MM.1S (cell line): ENCODE results near the gene SPRR3.

Source experiments
- DNase-seq: peaks from one replicate; pipeline ENCODE4 v3.0.0-alpha.2; 2015
- H2AFZ ChIP-seq: fragments of 300-600 bp; sonication (generic); 2 replicates; pipeline ENCODE4 v1.6.0; 2016; ENCODE audit warnings: antibody characterized with exemption, low read length
- H3F3A ChIP-seq: fragments of 300-600 bp; sonication (generic); 2 replicates; pipeline ENCODE4 v1.6.1; 2016; ENCODE audit warnings: mild to moderate bottlenecking, antibody characterized with exemption, low read length, moderate library complexity, mixed read lengths; ENCODE audit not compliant: insufficient read depth
- H3K27ac ChIP-seq: fragments of 300-600 bp; sonication (generic); 2 replicates; pipeline ENCODE4 v1.5.1; 2016; ENCODE audit warnings: mild to moderate bottlenecking, low read length
- H3K27me3 ChIP-seq: fragments of 300-600 bp; sonication (generic); replicated peaks from 2 replicates; pipeline ENCODE4 v1.6.0; 2016; ENCODE audit warnings: low read length; ENCODE audit not compliant: insufficient read depth
- H3K36me3 ChIP-seq: fragments of 300-600 bp; sonication (generic); replicated peaks from 2 replicates; pipeline ENCODE4 v1.6.1; 2016; ENCODE audit warnings: mild to moderate bottlenecking, low read length, mixed read lengths; ENCODE audit not compliant: insufficient read depth
- H3K4me1 ChIP-seq: fragments of 300-600 bp; sonication (generic); 2 replicates; pipeline ENCODE4 v1.6.1; 2016; ENCODE audit warnings: low read length, mixed read lengths
- H3K4me2 ChIP-seq: fragments of 300-600 bp; sonication (generic); 2 replicates; pipeline ENCODE4 v1.6.0; 2016; ENCODE audit warnings: low read depth, low read length
- H3K4me3 ChIP-seq: fragments of 300-600 bp; sonication (generic); 2 replicates; pipeline ENCODE4 v1.5.1; 2016; ENCODE audit warnings: low read length, mixed read lengths
- H3K79me2 ChIP-seq: fragments of 300-600 bp; sonication (generic); 2 replicates; pipeline ENCODE4 v1.6.1; 2016; ENCODE audit warnings: mixed run types, low read length, mixed read lengths
- H3K9ac ChIP-seq: fragments of 300-600 bp; sonication (generic); 2 replicates; pipeline ENCODE4 v1.6.1; 2016; ENCODE audit warnings: low read length, mixed read lengths
- H3K9me2 ChIP-seq: fragments of 300-600 bp; sonication (generic); replicated peaks from 2 replicates; pipeline ENCODE4 v1.6.1; 2016; ENCODE audit warnings: mild to moderate bottlenecking, low read length, mixed read lengths; ENCODE audit not compliant: insufficient read depth
- H3K9me3 ChIP-seq: fragments of 300-600 bp; sonication (generic); replicated peaks from 2 replicates; pipeline ENCODE4 v1.6.1; 2016; ENCODE audit warnings: mild to moderate bottlenecking, low read length, mixed read lengths; ENCODE audit not compliant: insufficient read depth
- H4K20me1 ChIP-seq: fragments of 300-600 bp; sonication (generic); 2 replicates; pipeline ENCODE4 v1.6.1; 2016; ENCODE audit warnings: mild to moderate bottlenecking, low read length, moderate library complexity, mixed read lengths; ENCODE audit not compliant: insufficient read depth
- EZH2 ChIP-seq: fragments of 300-600 bp; sonication (generic); optimal IDR thresholded peaks from 2 replicates; pipeline ENCODE3; 2017; ENCODE audit warnings: low read depth, mild to moderate bottlenecking, antibody characterized with exemption, low read length, mixed read lengths
- EZH2phosphoT487 ChIP-seq: fragments of 300-600 bp; sonication (generic); IDR thresholded peaks from 2 replicates; pipeline ENCODE4 v1.6.1; 2018; ENCODE audit warnings: antibody characterized with exemption, low read length
- TF ChIP-seq, protein P1 (sequence below): fragments of 300-600 bp; sonication (generic); IDR thresholded peaks from 2 replicates; pipeline ENCODE4 v1.5.1; 2016; ENCODE audit warnings: antibody characterized with exemption, low read length, mixed read lengths

Gene SPRR3, protein sequence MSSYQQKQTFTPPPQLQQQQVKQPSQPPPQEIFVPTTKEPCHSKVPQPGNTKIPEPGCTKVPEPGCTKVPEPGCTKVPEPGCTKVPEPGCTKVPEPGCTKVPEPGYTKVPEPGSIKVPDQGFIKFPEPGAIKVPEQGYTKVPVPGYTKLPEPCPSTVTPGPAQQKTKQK

DNA sequence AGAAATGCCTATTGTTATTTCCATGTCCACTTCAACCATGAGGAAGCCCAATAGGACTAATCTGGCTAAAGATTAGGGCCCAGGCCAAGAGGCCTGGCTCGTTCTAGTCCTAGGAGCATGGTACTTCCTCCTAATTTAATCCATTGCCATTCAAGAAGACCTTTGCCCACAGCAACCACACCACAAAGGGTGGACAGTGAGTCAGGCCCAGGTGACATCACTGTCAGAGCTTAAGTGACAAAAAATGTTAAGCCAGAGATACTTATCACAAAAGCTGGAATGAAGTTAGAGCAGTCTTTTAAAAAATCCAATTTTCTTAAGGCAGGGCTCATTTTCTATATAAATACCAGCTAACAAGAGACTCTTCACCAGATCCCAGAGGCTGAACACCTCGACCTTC is at the start of gene SPRR3:
Gene SPRR3, plus strand, starts transcription at position 368 of the 400 bp plus-strand sequence. CDS start 1,272 bp downstream, outside the sequence.
- H3K27me3 ChIP-seq, result no peaks in the 10 kb centered on the region
- H3K27ac ChIP-seq, result no peak within 1 kb of the TSS
- no peak within 1 kb of the TSS for H3K4me2 ChIP-seq
- no peaks in the 10 kb centered on the region for H3K9me3 ChIP-seq
- no peaks in the 10 kb centered on the region for H3K36me3 ChIP-seq
- no peaks in the 10 kb centered on the region for H3F3A ChIP-seq
- H3K9ac ChIP-seq, result no peak within 1 kb of the TSS
- no peak within 1 kb of the TSS for H3K4me3 ChIP-seq
- no peaks in the 10 kb centered on the region for H4K20me1 ChIP-seq
- no peaks in the 10 kb centered on the region for H3K4me1 ChIP-seq
- no peak within 1 kb of the TSS for H2AFZ ChIP-seq
- TF ChIP-seq EZH2, result no peak
- no peak for TF ChIP-seq EZH2phosphoT487
- TF ChIP-seq, protein P1, sequence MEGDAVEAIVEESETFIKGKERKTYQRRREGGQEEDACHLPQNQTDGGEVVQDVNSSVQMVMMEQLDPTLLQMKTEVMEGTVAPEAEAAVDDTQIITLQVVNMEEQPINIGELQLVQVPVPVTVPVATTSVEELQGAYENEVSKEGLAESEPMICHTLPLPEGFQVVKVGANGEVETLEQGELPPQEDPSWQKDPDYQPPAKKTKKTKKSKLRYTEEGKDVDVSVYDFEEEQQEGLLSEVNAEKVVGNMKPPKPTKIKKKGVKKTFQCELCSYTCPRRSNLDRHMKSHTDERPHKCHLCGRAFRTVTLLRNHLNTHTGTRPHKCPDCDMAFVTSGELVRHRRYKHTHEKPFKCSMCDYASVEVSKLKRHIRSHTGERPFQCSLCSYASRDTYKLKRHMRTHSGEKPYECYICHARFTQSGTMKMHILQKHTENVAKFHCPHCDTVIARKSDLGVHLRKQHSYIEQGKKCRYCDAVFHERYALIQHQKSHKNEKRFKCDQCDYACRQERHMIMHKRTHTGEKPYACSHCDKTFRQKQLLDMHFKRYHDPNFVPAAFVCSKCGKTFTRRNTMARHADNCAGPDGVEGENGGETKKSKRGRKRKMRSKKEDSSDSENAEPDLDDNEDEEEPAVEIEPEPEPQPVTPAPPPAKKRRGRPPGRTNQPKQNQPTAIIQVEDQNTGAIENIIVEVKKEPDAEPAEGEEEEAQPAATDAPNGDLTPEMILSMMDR, result no peak
- H3K79me2 ChIP-seq, result no peaks in the 10 kb centered on the region
- DNase-seq, result no peak
- H3K9me2 ChIP-seq, result no peaks in the 10 kb centered on the region

DNA sequence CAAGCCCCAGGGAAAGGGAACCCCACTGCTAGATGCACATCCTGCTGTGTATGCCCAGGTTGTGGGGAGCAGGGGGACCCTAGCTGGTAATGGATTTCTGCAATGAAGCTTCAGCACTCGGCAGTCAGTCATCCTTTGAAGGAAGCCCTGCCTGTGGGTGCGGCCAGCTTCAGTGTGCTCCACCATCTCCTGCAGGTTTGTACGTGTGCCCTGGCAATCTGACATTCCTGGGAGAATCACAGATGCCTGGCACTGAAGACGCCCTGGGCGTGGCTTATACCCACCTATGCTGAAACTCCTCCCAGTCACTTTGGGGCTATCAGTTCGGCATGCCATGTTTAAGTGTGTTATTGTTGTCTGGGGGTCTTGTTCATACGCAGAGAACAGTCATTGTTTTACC is 47.8 kb upstream of the SPRR3 start:
- no peak for TF ChIP-seq EZH2phosphoT487
- TF ChIP-seq, protein P1, result no peak
- TF ChIP-seq EZH2, result no peak

DNA sequence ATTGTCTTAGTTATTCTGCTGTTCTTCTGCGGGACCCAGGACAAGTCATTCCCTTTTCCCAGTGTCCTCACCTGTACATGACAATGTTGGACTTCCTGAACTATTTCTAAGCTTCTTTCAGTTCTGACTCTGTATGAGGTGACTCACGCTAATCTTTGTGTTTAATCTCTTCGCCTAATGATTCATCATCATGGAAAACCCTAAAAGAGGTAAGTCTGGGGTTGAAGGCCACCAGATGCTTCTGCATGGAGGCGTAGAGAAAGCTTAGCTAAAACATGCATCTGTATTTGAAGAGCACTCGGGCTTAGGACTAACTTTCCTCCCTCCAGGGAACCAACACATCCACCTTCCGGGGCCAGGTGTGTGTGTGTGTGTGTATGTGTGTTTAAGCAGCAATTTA is 47.1 kb upstream of the SPRR3 start:
- no peak for DNase-seq
- H3F3A ChIP-seq, result no peaks in the 10 kb centered on the region
- no peak overlapping the region for H3K27ac ChIP-seq
- H3K79me2 ChIP-seq, result no peaks in the 10 kb centered on the region
- H3K4me1 ChIP-seq, result no peaks in the 10 kb centered on the region
- H3K4me3 ChIP-seq, result no peak overlapping the region
- H3K4me2 ChIP-seq, result no peak overlapping the region
- H3K9me2 ChIP-seq, result no peaks in the 10 kb centered on the region
- H2AFZ ChIP-seq, result no peak overlapping the region
- no peaks in the 10 kb centered on the region for H3K9me3 ChIP-seq
- no peaks in the 10 kb centered on the region for H3K27me3 ChIP-seq
- TF ChIP-seq EZH2phosphoT487, result no peak
- H3K9ac ChIP-seq, result no peak overlapping the region
- H4K20me1 ChIP-seq, result no peaks in the 10 kb centered on the region
- no peaks in the 10 kb centered on the region for H3K36me3 ChIP-seq

More for the DNA sequence above, 47.8 kb upstream of the SPRR3 start:
- H3K4me2 ChIP-seq, result no peak overlapping the region
- H3K27ac ChIP-seq, result no peak overlapping the region
- H3K36me3 ChIP-seq, result no peaks in the 10 kb centered on the region
- no peaks in the 10 kb centered on the region for H3F3A ChIP-seq
- no peak overlapping the region for H3K9ac ChIP-seq
- no peaks in the 10 kb centered on the region for H3K4me1 ChIP-seq
- H3K9me3 ChIP-seq, result no peaks in the 10 kb centered on the region
- no peak overlapping the region for H2AFZ ChIP-seq
- DNase-seq, result no peak
- H3K4me3 ChIP-seq, result no peak overlapping the region
- H4K20me1 ChIP-seq, result no peaks in the 10 kb centered on the region
- H3K79me2 ChIP-seq, result no peaks in the 10 kb centered on the region
- no peaks in the 10 kb centered on the region for H3K27me3 ChIP-seq
- H3K9me2 ChIP-seq, result no peaks in the 10 kb centered on the region

DNA sequence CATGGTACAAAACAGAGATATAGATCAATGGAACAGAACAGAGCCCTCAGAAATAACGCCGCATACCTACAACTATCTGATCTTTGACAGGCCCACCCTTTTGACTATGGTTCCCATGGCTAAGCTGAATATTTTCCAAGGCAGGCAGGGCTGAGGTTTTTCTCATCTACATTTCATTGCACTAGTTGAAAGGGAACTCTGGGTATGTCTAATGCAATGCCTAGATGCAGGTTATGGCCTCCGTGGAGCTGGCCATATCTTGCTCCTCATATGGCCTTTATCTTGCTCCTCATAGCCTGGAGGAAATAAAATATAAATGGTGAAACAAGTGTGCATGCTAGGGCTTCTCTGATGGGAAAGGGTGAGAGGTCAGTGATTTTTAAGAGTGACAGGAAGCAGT is 44.0 kb upstream of the SPRR3 start:
- DNase-seq, result no peak
- no peaks in the 10 kb centered on the region for H4K20me1 ChIP-seq
- H2AFZ ChIP-seq, result no peak overlapping the region
- H3K36me3 ChIP-seq, result no peaks in the 10 kb centered on the region
- H3K4me1 ChIP-seq, result no peaks in the 10 kb centered on the region
- TF ChIP-seq EZH2 (no peak), EZH2phosphoT487 (no peak)
- TF ChIP-seq, protein P1, result no peak
- no peaks in the 10 kb centered on the region for H3K9me2 ChIP-seq
- H3K9me3 ChIP-seq, result no peaks in the 10 kb centered on the region
- H3K79me2 ChIP-seq, result no peaks in the 10 kb centered on the region
- H3K4me2 ChIP-seq, result no peak overlapping the region
- no peak overlapping the region for H3K4me3 ChIP-seq
- H3K27me3 ChIP-seq, result no peaks in the 10 kb centered on the region
- no peaks in the 10 kb centered on the region for H3F3A ChIP-seq
- no peak overlapping the region for H3K9ac ChIP-seq
- no peak overlapping the region for H3K27ac ChIP-seq
